ENCODE measurements around the gene SCAF8.

SCAF8 gene

GRCh38 chr6:154822947-154823558, 89.8 kb downstream of the SCAF8 start:
- intact Hi-C loops (cut with DNase I) = no loop called here
- DNase-seq = no peak

GRCh38 chr6:154824076-154824475, 90.9 kb downstream of the SCAF8 start:
- intact Hi-C loops (cut with DNase I) = no loop called here
- DNase-seq = no peak

GRCh38 chr6:154829970-154830369, 96.8 kb downstream of the SCAF8 start:
- intact Hi-C loops (cut with DNase I) = no loop called here
- no peak for DNase-seq

GRCh38 chr6:154830771-154831170, 97.6 kb downstream of the SCAF8 start:
- intact Hi-C loops (cut with DNase I) = no loop called here
- peak in 1 of 10 donors; percentile 48 for DNase-seq

- intact Hi-C loops (cut with DNase I) = no loop called here
- no peak for DNase-seq
Measured at GRCh38 chr6:154835307-154835706, 102.1 kb downstream of the SCAF8 start.

- intact Hi-C loops (cut with DNase I) = no loop called here
Measured at GRCh38 chr6:154839546-154839945, 106.3 kb downstream of the SCAF8 start.

GRCh38 chr6:154840363-154840762, 107.1 kb downstream of the SCAF8 start:
- DNase-seq = no peak
- intact Hi-C loops (cut with DNase I) = no loop called here

More at GRCh38 chr6:154839546-154839945, 106.3 kb downstream of the SCAF8 start:
- DNase-seq = no peak

GRCh38 chr6:154841109-154841508, 107.9 kb downstream of the SCAF8 start:
- intact Hi-C loops (cut with DNase I) = no loop called here
- DNase-seq = no peak

GRCh38 chr6:154842833-154843232, 109.6 kb downstream of the SCAF8 start:
- intact Hi-C loops (cut with DNase I) = no loop called here
- DNase-seq = no peak

GRCh38 chr6:154847318-154847717, 114.1 kb downstream of the SCAF8 start:
- no peak for DNase-seq
- intact Hi-C loops (cut with DNase I) = no loop called here

GRCh38 chr6:154848580-154848979, 115.4 kb downstream of the SCAF8 start:
- intact Hi-C loops (cut with DNase I) = no loop called here
- no peak for DNase-seq

GRCh38 chr6:154849475-154849874, 116.3 kb downstream of the SCAF8 start:
- DNase-seq = no peak
- intact Hi-C loops (cut with DNase I) = no loop called here

- no peak for DNase-seq
Measured at GRCh38 chr6:154852687-154853086, 119.5 kb downstream of the SCAF8 start.

GRCh38 chr6:154857529-154857928, 124.3 kb downstream of the SCAF8 start:
- intact Hi-C loops (cut with DNase I) = no loop called here
- no peak for DNase-seq

More at GRCh38 chr6:154852687-154853086, 119.5 kb downstream of the SCAF8 start:
- intact Hi-C loops (cut with DNase I) = no loop called here

- intact Hi-C loops (cut with DNase I) = no loop called here
- DNase-seq = no peak
Measured at GRCh38 chr6:154861825-154862224, 128.6 kb downstream of the SCAF8 start.

- no peak for DNase-seq
- intact Hi-C loops (cut with DNase I) = no loop called here
Measured at GRCh38 chr6:154862536-154862935, 129.3 kb downstream of the SCAF8 start.

- intact Hi-C loops (cut with DNase I) = no loop called here
- no peak for DNase-seq
Measured at GRCh38 chr6:154864066-154864430, 130.8 kb downstream of the SCAF8 start.

GRCh38 chr6:154865291-154865690, 132.1 kb downstream of the SCAF8 start:
- DNase-seq = no peak
- intact Hi-C loops (cut with DNase I) = no loop called here

- no peak for DNase-seq
- intact Hi-C loops (cut with DNase I) = no loop called here
Measured at GRCh38 chr6:154868143-154868594, 135.0 kb downstream of the SCAF8 start.

- intact Hi-C loops (cut with DNase I) = loop anchor here (10.0 kb wide), 1 partner anchor 372 kb away; no protein-coding TSS in a partner anchor
- DNase-seq = no peak
Measured at GRCh38 chr6:154872542-154873114, 139.4 kb downstream of the SCAF8 start.

- no peak for DNase-seq
- intact Hi-C loops (cut with DNase I) = loop anchor here (10.0 kb wide), 1 partner anchor 371 kb away; no protein-coding TSS in a partner anchor
Measured at GRCh38 chr6:154873546-154873945, 140.3 kb downstream of the SCAF8 start.

All from posterior cingulate gyrus (tissue), 11 donors.